Measurements from ENCODE around the gene BTBD7.

BTBD7 gene

GRCh38 chr14:93329965-93330608 lies 2.7 kb downstream of the BTBD7 start:
- no peak for DNase-seq

GRCh38 chr14:93328546-93328945 lies 4.3 kb downstream of the BTBD7 start:
- DNase-seq, result no peak

- DNase-seq, result no peak
These were observed 6.6 kb downstream of the BTBD7 start for GRCh38 chr14:93326196-93326595.

- DNase-seq, result no peak
These were observed 9.1 kb downstream of the BTBD7 start for GRCh38 chr14:93323600-93324174.

- no peak for DNase-seq
These were observed 9.8 kb downstream of the BTBD7 start for GRCh38 chr14:93322929-93323599.

GRCh38 chr14:93320489-93320888 lies 12.3 kb downstream of the BTBD7 start:
- DNase-seq, result no peak

GRCh38 chr14:93319958-93320357 lies 12.9 kb downstream of the BTBD7 start:
- no peak for DNase-seq

GRCh38 chr14:93319494-93319893 lies 13.3 kb downstream of the BTBD7 start:
- DNase-seq, result no peak

- no peak for DNase-seq
These were observed 13.9 kb downstream of the BTBD7 start for GRCh38 chr14:93318927-93319326.

GRCh38 chr14:93317875-93318807 lies 14.7 kb downstream of the BTBD7 start:
- DNase-seq, result no peak

- no peak for DNase-seq
These were observed 15.5 kb downstream of the BTBD7 start for GRCh38 chr14:93317210-93317874.

GRCh38 chr14:93316716-93317115 lies 16.1 kb downstream of the BTBD7 start:
- DNase-seq, result no peak

- DNase-seq, result no peak
These were observed 17.3 kb downstream of the BTBD7 start for GRCh38 chr14:93315575-93315974.

GRCh38 chr14:93311082-93311481 lies 21.8 kb downstream of the BTBD7 start:
- DNase-seq, result no peak

GRCh38 chr14:93309427-93309966 lies 23.3 kb downstream of the BTBD7 start:
- no peak for DNase-seq

GRCh38 chr14:93308686-93309345 lies 24.0 kb downstream of the BTBD7 start:
- DNase-seq, result no peak

- DNase-seq, result no peak
These were observed 26.0 kb downstream of the BTBD7 start for GRCh38 chr14:93306812-93307211.

GRCh38 chr14:93305725-93306418 lies 27.0 kb downstream of the BTBD7 start:
- no peak for DNase-seq

GRCh38 chr14:93304771-93305170 lies 28.1 kb downstream of the BTBD7 start:
- no peak for DNase-seq

GRCh38 chr14:93303659-93304058 lies 29.2 kb downstream of the BTBD7 start:
- no peak for DNase-seq

All from activated T-cell treated with anti-CD3 and anti-CD28 coated beads for 4 hours (primary cell).